ENCODE data around the gene LPCAT1.

The LPCAT1 gene

DNA sequence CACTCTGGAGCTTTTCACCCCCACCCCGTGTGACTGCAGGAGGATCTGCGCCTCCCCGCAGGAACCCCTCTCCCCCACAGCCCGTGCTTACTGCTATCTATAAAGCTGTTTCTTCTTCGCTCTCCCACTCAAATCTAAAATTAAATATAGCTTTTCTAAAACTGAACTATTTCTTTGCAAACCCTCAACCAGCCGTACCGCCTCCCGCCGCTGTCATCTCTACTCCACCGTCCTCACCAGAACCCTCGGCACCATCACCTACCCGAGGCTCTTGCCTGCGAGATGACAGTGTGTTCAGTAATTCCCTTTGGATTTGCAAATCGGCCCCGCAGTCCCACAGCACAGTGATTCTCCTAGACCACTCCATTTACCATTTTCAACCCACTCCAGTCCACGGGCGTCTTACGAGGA is 13.6 kb downstream of the LPCAT1 start:
- H3K4me3 ChIP-seq (ENCODE audit: control insufficient read depth, low read depth, low read length) = no peak overlapping the region
- TF ChIP-seq, protein P1, sequence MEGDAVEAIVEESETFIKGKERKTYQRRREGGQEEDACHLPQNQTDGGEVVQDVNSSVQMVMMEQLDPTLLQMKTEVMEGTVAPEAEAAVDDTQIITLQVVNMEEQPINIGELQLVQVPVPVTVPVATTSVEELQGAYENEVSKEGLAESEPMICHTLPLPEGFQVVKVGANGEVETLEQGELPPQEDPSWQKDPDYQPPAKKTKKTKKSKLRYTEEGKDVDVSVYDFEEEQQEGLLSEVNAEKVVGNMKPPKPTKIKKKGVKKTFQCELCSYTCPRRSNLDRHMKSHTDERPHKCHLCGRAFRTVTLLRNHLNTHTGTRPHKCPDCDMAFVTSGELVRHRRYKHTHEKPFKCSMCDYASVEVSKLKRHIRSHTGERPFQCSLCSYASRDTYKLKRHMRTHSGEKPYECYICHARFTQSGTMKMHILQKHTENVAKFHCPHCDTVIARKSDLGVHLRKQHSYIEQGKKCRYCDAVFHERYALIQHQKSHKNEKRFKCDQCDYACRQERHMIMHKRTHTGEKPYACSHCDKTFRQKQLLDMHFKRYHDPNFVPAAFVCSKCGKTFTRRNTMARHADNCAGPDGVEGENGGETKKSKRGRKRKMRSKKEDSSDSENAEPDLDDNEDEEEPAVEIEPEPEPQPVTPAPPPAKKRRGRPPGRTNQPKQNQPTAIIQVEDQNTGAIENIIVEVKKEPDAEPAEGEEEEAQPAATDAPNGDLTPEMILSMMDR (conservative IDR thresholded peaks at IDR 0.05; ENCODE audit: control insufficient read depth, insufficient read depth, low read depth, low read length) = no peak
- DNase-seq (ENCODE audit: low read depth) = no peak

DNA sequence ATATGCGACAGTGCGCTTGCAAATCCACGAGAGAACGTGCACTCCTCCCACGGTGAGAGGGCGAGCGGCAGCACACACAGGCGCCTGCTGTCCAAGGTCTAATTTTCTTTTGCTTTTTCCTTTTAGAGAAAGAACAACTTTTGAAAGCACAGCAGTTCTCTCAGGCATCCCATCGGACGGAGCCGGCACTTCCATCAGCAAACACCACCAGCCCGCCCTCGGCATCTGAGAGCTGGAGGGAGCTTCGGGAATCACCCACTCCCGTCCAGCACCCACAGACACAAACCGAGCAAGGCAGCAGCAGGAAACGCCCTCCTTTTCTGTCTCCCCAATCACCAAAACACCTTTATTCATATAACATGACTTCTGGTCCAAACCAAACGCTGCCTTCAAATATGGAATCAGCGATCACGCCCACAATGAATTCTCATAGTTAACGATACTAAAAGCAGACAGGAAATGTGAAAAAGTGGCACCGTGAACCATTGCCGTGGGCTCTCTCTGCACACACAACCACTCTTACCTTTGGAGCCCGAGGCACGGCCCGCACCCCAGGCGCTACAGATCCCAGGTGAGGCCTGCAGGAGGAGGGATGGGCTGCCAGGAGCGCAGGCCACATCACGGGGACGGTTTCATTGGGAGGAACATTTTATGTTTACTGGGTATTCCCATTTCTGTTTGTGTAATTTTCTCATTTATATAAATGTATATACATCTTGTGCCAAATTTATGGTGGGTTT is 14.2 kb downstream of the LPCAT1 start:
- DNase-seq (ENCODE audit: low read depth) = no peak
- TF ChIP-seq, protein P1 (conservative IDR thresholded peaks at IDR 0.05; ENCODE audit: control insufficient read depth, insufficient read depth, low read depth, low read length) = no peak
- no peak overlapping the region for H3K4me3 ChIP-seq (ENCODE audit: control insufficient read depth, low read depth, low read length)

DNA sequence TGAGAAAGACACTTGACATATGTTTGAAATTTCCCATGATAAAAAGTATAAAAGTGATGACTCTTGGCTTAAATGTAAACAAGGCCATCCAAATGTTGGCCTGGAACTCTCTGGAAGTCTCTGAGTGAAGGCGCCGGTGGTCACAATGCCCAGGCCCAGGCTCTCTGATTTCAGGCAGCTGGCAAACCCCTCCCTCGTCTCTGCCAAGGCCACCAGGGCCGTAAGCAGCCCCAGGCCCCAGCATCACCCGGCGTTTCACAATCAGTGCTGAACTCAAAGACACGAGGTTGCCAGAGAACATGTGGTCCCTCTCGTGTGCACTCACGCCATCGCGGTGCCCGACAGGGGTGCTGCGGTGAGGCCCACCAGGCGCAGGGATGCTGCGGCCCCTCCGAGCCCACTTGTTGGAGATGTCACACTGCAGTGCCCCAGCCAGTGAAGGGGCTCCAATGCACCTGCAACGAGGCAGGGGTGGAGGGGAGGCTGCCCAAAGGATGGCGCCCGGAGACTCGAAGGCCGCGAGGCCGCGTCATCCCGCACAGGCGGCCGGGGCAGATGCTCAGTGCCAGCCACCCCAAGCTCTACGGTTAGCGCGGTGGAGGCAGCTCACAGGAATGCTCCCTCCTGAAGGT is 15.0 kb downstream of the LPCAT1 start:
- no peak overlapping the region for H3K4me3 ChIP-seq (ENCODE audit: control insufficient read depth, low read depth, low read length)
- no peak for DNase-seq (ENCODE audit: low read depth)
- TF ChIP-seq, protein P1 (conservative IDR thresholded peaks at IDR 0.05; ENCODE audit: control insufficient read depth, insufficient read depth, low read depth, low read length) = no peak

DNA sequence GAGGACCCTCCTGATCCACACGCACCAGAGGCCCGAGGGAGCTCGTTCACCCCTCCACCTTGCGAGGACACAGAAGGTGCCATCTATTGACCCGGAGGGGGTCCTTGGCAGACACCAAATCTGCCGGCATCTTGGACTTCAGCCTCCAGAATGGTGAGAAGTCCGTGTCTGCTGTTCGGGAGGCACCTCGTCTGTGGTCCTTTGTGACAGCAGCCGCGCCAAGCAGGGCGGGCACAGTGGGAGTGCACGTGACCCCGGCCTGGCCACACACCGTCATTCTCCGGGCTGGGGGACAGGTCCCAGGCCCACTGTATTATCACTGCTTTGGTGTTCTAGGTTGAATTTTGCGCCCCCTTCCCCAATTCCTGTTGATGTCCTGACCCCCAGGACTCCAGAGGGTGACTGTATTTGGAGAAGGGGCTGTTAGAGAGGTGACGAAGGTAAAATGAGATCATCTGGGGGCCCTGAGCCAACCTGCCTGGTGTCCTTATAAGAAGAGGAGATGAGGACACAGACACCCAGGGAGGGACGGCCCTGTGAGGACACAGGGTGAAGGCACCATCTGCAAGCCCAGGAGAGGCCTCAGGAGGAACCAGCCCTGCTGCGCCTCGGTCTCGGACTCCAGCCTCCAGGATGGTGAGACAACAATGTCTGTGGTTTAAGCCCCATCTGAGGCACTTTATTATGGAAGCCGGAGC is 15.7 kb downstream of the LPCAT1 start:
- TF ChIP-seq, protein P1 (conservative IDR thresholded peaks at IDR 0.05; ENCODE audit: control insufficient read depth, insufficient read depth, low read depth, low read length) = no peak
- no peak overlapping the region for H3K4me3 ChIP-seq (ENCODE audit: control insufficient read depth, low read depth, low read length)
- no peak for DNase-seq (ENCODE audit: low read depth)

DNA sequence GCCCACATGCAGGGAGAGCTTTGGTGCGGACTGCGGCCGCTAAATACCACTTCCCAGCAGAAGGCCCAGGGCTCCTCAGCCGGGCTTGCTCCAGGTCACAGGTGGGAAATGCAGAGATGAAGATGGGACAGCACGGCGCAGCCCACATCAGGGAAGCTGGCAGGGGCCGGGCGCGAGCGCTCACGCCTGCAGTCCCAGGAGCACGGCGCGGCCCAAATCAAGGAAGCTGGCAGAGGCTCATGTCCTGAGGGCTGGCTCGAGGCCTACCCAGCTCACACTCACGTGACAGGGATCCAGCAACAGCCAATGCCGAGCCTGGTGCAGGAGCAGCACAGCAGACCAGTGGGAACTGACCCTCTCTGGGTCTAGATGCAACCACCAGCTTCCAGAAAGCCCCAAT is 16.3 kb downstream of the LPCAT1 start:
- DNase-seq (ENCODE audit: low read depth) = no peak
- H3K4me3 ChIP-seq (ENCODE audit: control insufficient read depth, low read depth, low read length) = no peak overlapping the region
- TF ChIP-seq, protein P1 (conservative IDR thresholded peaks at IDR 0.05; ENCODE audit: control insufficient read depth, insufficient read depth, low read depth, low read length) = no peak

DNA sequence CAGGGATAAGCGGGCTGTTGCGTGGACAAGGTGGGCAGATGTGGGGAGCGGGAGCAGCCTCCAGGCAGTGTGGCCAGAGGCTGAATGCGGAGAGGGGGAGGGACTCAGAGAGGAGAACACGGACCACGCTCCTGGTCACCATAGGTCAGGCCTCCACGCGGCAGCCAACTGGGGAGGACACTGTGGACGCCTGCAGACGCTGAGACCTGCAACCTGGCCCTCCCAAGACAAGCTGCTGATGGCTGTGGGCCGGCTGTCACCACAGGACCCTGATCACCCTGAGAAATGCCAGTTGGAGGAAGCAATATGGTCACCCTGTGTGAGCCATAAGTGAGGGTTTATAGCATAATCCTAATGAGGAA is 16.8 kb downstream of the LPCAT1 start:
- no peak for DNase-seq (ENCODE audit: low read depth)
- TF ChIP-seq, protein P1 (conservative IDR thresholded peaks at IDR 0.05; ENCODE audit: control insufficient read depth, insufficient read depth, low read depth, low read length) = no peak
- no peak overlapping the region for H3K4me3 ChIP-seq (ENCODE audit: control insufficient read depth, low read depth, low read length)

Measured in fibroblast of mammary gland (primary cell).